ENCODE results near the gene ADCY5. TPM values are rescaled to one million over a fixed set of nuclear protein-coding genes. Genes with fewer than 3 reads are reported as not detected.

The ADCY5 gene
- total and polyA plus RNA-seq, 2 experiments from 2014 or later: 3.1 to 4.7 TPM

GRCh38 chr3:123258811-123259420, 190.0 kb downstream of the ADCY5 start:
- Histone ChIP-seq H3K4me3 (no peak overlapping the region), H3K9me3 (ENCODE audit: low read depth) (no peaks in the 10 kb centered on the region), H3K9me2 (replicated peaks; ENCODE audit: insufficient read depth) (no peaks in the 10 kb centered on the region), H3K79me2 (no peaks in the 10 kb centered on the region), H3K4me2 (no peak overlapping the region), H3K4me1 (ENCODE audit: insufficient read depth) (no peaks in the 10 kb centered on the region), H3K27me3 (no peaks in the 10 kb centered on the region), H3K27ac (no peak overlapping the region), H3K36me3 (replicated peaks; ENCODE audit: insufficient read depth, low read depth) (no peaks in the 10 kb centered on the region), H4K20me1 (ENCODE audit: insufficient read depth, poor library complexity, severe bottlenecking) (no peaks in the 10 kb centered on the region), H2AFZ (no peak overlapping the region)
- peak; percentile 62 for DNase-seq (ENCODE audit: low spot score)
- WGBS (ENCODE audit: low lambda C conversion rate, missing lambda C conversion rate): 63% methylated on average over 3 of the region's 3 CpGs
- TF ChIP-seq CTCF (IDR thresholded peaks at IDR 0.05; ENCODE audit: poor library complexity) (peak; percentile 81), EZH2 (IDR thresholded peaks at IDR 0.05; ENCODE audit: borderline replicate concordance) (no peak)

GRCh38 chr3:123258359-123258758, 190.5 kb downstream of the ADCY5 start:
- Histone ChIP-seq H3K79me2 (no peaks in the 10 kb centered on the region), H3K4me3 (no peak overlapping the region), H3K27me3 (no peaks in the 10 kb centered on the region), H3K27ac (no peak overlapping the region), H3K36me3 (replicated peaks; ENCODE audit: insufficient read depth, low read depth) (no peaks in the 10 kb centered on the region), H4K20me1 (ENCODE audit: insufficient read depth, poor library complexity, severe bottlenecking) (no peaks in the 10 kb centered on the region), H2AFZ (no peak overlapping the region), H3K9me3 (ENCODE audit: low read depth) (no peaks in the 10 kb centered on the region), H3K9me2 (replicated peaks; ENCODE audit: insufficient read depth) (no peaks in the 10 kb centered on the region), H3K4me2 (no peak overlapping the region), H3K4me1 (ENCODE audit: insufficient read depth) (no peaks in the 10 kb centered on the region)
- TF ChIP-seq EZH2 (IDR thresholded peaks at IDR 0.05; ENCODE audit: borderline replicate concordance) (no peak), CTCF (IDR thresholded peaks at IDR 0.05; ENCODE audit: poor library complexity) (no peak), EZH2phosphoT487 (IDR thresholded peaks at IDR 0.05; ENCODE audit: low read depth, severe bottlenecking, unreplicated experiment) (no peak)
- no peak for DNase-seq (ENCODE audit: low spot score)

- Histone ChIP-seq H3K9me2 (replicated peaks; ENCODE audit: insufficient read depth) (no peaks in the 10 kb centered on the region), H3K9me3 (ENCODE audit: low read depth) (no peaks in the 10 kb centered on the region), H3K4me3 (no peak overlapping the region), H3K79me2 (no peaks in the 10 kb centered on the region), H3K27ac (no peak overlapping the region), H4K20me1 (ENCODE audit: insufficient read depth, poor library complexity, severe bottlenecking) (no peaks in the 10 kb centered on the region), H2AFZ (no peak overlapping the region), H3K4me1 (ENCODE audit: insufficient read depth) (no peaks in the 10 kb centered on the region), H3K4me2 (no peak overlapping the region), H3K36me3 (replicated peaks; ENCODE audit: insufficient read depth, low read depth) (no peaks in the 10 kb centered on the region), H3K27me3 (no peaks in the 10 kb centered on the region)
- no peak for DNase-seq (ENCODE audit: low spot score)
- TF ChIP-seq EZH2phosphoT487 (IDR thresholded peaks at IDR 0.05; ENCODE audit: low read depth, severe bottlenecking, unreplicated experiment): no peak
- TF ChIP-seq CTCF (IDR thresholded peaks at IDR 0.05; ENCODE audit: poor library complexity): no peak
- no peak for TF ChIP-seq EZH2 (IDR thresholded peaks at IDR 0.05; ENCODE audit: borderline replicate concordance)
- WGBS (ENCODE audit: low lambda C conversion rate, missing lambda C conversion rate): 76% methylated on average over 2 of the region's 2 CpGs
These were observed 192.6 kb downstream of the ADCY5 start for GRCh38 chr3:123256256-123256655.

GRCh38 chr3:123246866-123247265, 202.0 kb downstream of the ADCY5 start:
- DNase-seq (ENCODE audit: low spot score): no peak
- TF ChIP-seq EZH2phosphoT487 (IDR thresholded peaks at IDR 0.05; ENCODE audit: low read depth, severe bottlenecking, unreplicated experiment): no peak
- no peak for TF ChIP-seq EZH2 (IDR thresholded peaks at IDR 0.05; ENCODE audit: borderline replicate concordance)
- no peak for TF ChIP-seq CTCF (IDR thresholded peaks at IDR 0.05; ENCODE audit: poor library complexity)
- WGBS (ENCODE audit: low lambda C conversion rate, missing lambda C conversion rate): 69% methylated on average over 3 of the region's 3 CpGs

More at GRCh38 chr3:123246866-123247265, 202.0 kb downstream of the ADCY5 start:
- Histone ChIP-seq H3K27ac (no peak overlapping the region), H3K36me3 (replicated peaks; ENCODE audit: insufficient read depth, low read depth) (no peaks in the 10 kb centered on the region), H3K4me3 (no peak overlapping the region), H3K79me2 (no peaks in the 10 kb centered on the region), H3K4me1 (ENCODE audit: insufficient read depth) (no peaks in the 10 kb centered on the region), H3K9me2 (replicated peaks; ENCODE audit: insufficient read depth) (no peaks in the 10 kb centered on the region), H3K4me2 (no peak overlapping the region), H2AFZ (no peak overlapping the region), H4K20me1 (ENCODE audit: insufficient read depth, poor library complexity, severe bottlenecking) (no peaks in the 10 kb centered on the region), H3K9me3 (ENCODE audit: low read depth) (no peaks in the 10 kb centered on the region), H3K27me3 (no peaks in the 10 kb centered on the region)
